GM12864 (cell line): ENCODE measurements around the gene LRRC75B.
A peak's percentile ranks its signal among the peaks of the same experiment; 100 is the strongest.
"Not testable (repeated sequence)": the region's sequence is repeated elsewhere in the genome, so short reads cannot be mapped to it uniquely, and the experiment has no call there.

Experiments used
- DNase-seq: peaks from one replicate; pipeline ENCODE4 v3.0.0-alpha.2; 2011; ENCODE audit warnings: low read depth
- H3K4me3 ChIP-seq: 2 replicates; pipeline ENCODE4 v1.5.1; 2011; ENCODE audit warnings: mild to moderate bottlenecking, low read depth, low read length, control low read depth
- TF ChIP-seq, protein P1 (sequence below): IDR thresholded peaks from 2 replicates; pipeline ENCODE4 v1.5.1; 2011; ENCODE audit warnings: low read depth, mild to moderate bottlenecking, moderate library complexity, low read length, control low read depth, inconsistent platforms; ENCODE audit errors: missing control alignments

LRRC75B gene

DNA sequence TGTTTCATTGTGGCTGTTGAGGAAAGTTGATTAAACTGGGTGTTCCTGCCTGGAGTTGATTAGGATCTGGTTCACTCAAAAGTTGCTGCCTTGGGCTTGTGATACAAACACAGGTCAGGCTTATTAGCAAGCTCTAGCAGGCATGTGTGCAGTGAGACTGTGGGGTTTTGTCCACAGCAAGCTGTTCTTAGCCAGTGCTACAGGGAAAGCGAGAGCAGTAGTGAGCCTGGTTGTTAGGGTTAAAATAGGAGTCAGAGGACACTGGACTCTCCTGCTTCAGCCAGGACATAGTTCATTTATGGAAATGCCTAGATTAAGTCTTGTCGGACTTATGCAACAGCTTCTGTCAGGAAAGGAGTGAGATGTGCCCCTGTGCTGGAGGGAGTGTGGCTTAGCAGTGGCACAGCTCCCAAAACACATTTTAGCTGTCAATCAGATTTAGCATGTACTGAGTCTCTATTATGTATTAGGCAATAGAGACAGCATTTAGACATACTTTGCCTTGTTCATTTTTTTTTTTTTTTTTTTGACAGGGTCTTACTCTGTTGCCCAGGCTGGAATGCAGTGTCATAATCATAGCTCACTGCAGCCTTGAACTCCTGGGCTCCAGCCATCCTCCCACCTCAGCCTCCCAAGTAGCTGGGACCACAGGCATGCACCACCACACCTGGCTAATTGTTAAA lies 28.4 kb downstream of the LRRC75B start:
- no peak overlapping the region for H3K4me3 ChIP-seq
- TF ChIP-seq, protein P1, sequence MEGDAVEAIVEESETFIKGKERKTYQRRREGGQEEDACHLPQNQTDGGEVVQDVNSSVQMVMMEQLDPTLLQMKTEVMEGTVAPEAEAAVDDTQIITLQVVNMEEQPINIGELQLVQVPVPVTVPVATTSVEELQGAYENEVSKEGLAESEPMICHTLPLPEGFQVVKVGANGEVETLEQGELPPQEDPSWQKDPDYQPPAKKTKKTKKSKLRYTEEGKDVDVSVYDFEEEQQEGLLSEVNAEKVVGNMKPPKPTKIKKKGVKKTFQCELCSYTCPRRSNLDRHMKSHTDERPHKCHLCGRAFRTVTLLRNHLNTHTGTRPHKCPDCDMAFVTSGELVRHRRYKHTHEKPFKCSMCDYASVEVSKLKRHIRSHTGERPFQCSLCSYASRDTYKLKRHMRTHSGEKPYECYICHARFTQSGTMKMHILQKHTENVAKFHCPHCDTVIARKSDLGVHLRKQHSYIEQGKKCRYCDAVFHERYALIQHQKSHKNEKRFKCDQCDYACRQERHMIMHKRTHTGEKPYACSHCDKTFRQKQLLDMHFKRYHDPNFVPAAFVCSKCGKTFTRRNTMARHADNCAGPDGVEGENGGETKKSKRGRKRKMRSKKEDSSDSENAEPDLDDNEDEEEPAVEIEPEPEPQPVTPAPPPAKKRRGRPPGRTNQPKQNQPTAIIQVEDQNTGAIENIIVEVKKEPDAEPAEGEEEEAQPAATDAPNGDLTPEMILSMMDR, result no peak
- DNase-seq, result no peak

DNA sequence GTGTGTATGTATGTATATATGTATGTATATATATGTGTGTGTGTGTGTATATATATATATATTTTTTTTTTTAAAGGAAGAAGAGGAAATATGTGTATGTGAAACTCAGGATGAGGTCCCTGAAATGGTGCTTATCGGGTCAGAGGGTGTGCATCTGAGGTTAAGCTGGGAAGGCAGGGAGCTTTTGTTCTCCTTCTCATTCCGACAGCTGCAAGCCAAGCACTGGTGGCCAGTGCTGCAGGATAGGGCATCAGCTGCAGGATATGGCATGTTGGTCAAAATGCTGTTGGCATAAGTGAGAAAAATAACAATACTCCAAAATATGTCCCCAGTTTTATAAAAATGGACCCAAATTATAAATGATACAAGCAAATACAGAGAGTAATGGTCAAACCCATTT lies 29.6 kb downstream of the LRRC75B start:
- no peak overlapping the region for H3K4me3 ChIP-seq
- no peak for DNase-seq
- TF ChIP-seq, protein P1, result no peak

DNA sequence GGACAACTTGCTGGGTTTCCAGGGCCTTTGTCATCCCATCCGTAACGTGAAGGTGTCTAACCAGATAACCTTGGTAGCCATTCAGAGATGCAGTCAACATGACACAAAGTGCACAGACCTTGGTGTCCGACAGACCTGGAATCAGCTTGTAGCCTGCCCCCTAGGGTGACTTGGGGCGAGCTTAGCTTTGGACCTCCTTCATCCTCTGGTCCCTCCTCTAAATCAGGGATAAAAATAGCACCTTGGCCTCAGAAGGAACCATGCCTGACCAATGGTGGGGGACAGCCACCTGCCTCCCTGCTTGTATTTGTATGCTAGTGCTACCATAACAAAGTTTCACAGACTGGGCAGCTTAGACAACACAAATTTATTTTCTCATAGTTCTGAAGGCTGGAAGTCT lies 33.4 kb downstream of the LRRC75B start:
- no peak overlapping the region for H3K4me3 ChIP-seq
- no peak for DNase-seq
- TF ChIP-seq, protein P1, result no peak

DNA sequence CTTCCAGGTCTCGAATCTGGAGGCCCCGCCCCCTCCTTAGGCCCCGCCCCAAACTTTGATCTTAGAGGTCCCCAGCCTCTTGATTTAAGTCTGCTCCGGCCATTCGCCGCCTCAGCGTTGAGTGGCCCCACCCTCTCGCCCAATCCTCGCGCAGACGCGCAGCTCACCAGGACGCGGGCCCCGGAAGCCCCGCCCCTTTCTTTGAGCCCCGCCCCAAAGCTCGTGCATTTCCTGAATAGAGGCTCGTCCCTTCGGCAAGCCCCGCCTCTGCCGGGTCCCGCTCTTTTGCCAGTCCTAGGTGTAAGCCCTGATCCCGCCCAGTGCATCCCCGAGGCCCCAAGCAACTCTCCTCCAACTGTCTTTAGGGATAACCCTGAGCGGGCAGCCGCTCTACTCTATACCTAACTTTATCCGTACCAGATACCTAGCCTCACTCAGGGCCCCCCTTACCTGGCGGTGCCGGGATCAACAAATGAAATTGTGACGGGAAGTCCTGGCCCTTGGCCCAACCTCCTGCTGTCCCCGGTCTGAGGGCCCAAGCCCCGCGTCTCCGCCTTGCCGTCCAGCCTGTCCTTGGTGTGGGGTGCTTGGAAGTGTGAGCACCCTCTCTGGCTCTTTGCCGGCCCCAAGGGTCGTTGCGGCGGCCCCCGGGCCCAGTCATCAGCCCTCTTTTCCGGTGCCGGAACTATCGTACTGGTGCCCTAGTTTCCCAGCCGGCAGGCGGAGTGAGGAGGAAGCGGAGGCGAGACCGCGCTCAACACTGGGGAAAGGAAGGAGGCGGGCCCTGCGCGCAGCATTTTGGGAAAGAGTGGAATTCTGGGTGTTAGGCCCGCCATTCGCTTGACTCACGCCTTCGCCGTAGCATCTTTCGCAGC lies 37.5 kb downstream of the LRRC75B start, which contains the start of gene SNRPD3:
TSS of gene SNRPD3 (plus strand) at position 835 of the 875 bp plus-strand sequence. CDS start 1,676 bp downstream, outside the sequence.
- peak; percentile 92 for DNase-seq
- TF ChIP-seq, protein P1, result no peak
- peak within 1 kb of the TSS; percentile 82 for H3K4me3 ChIP-seq

DNA sequence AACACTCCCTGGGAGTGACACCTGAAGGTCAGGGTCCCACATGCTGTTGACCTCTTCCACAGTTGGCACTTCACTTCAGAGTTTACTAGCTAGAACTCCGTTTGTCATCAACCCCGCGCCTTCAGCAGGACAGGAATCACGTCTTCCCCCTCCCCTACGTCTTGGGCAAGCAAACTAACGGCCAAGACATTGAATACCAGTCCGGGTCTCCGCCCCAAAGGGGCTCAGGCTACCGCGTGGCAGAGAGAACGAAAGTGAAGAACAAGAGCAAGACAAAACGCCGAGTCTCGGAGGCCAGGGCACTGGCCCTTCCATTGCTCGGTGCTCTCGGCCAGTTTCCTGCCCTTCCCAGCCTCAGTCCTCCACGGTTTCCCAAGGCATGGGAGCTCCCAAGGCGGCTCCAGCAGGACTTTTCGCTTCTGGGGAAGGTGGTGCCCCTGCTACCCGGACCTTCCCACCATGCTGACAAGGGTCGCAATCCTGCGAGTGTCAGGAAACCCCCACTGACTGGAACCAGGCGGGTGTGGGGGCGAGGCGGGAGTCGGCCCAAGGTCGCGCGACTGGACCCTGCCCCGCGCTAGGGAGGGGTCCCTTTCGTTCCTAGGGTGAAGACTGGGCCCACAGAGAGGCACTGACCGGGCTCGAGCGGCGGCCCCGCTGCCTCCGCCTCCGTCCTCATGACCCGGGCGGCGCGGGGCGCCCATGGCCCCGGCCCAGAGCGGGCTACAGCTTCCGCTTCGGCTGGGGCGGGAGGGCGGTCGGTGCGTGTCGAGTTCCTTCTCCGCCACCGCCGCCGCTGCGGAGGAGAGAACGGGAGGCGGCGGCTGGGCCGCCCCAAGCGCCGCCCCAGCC lies 38.3 kb downstream of the LRRC75B start, which contains the start of gene GUCD1:
TSS of gene GUCD1 (minus strand) at position 826 of the 852 bp plus-strand sequence. CDS start at position 679, 147 bp downstream.
- no peak for DNase-seq
- peak within 1 kb of the TSS; percentile 82 for H3K4me3 ChIP-seq
- TF ChIP-seq, protein P1, result no peak

DNA sequence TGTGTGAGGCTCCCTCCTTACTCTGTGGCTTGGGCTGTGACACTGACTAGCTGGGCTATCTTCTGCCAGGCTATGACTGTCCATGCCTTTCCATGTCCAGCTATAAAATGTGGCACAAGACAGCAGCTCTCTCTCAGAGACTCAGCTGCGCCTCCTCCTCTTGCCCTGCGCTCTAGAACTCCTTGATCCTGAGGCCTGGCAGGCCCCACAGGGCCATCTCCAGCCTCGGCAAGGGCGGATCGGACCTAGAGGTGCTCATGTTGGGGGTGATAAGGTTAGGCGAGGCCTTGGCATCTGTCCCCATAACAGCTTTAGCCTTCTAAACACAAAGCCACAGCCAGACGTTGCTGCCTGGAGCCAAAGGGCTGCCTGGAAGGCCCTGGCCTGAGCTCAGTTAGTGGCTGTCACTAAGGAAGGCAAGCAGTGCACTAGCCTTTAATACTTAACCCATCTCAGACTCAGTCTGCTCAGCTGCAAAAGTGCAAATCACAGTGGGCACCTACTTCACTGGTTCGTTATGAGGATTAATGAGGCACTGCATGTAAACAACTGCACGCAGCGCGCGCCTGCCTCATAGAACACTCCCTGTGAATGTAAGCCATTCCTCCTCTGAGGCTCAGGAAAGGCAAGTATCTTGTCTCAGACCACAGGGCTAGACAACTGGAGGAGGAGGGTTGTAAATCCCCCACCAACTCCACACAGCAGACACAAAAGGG lies 39.1 kb downstream of the LRRC75B start:
- TF ChIP-seq, protein P1, result no peak
- no peak for DNase-seq
- peak overlapping the region; percentile 82 for H3K4me3 ChIP-seq

DNA sequence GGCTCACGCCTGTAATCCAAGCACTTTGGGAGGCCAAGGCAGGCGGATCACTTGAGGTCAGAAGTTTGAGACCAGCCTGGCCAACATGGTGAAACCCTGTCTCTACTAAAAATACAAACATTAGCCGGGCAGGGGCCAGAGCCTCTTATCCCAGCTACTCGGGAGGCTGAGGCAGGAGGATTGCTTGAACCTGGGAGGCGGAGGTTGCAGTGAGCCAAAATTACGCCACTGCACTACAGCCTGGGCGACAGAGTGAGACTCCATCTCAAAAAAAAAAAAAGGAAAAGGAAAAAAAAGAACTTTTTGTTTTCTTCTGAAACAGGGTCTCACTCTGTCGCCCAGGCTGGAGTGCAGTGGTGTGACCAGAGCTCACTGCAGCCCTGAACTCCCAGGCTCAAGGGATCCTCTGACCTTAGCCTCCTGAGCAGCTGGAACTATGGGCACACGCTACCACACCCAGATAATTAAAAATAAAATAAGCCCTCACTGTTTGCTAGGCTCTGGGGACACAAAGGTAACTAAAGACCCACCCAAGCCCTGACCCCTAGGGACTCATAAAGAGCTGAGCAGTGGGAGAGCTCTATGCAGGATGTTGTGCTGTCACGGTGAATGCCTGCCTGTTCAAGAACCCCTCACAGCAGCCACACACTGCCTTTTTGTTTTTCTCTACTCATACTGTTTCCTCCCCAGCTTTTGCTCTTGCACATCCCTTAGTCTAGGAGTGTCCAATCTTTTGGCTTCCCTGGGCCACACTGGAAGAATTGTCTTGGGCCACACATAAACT lies 40.2 kb downstream of the LRRC75B start:
- DNase-seq, H3K4me3 ChIP-seq: not testable (repeated sequence)
